Left forelimb (tissue), 1 donor: ENCODE data around the gene SLAMF1.

ENCODE experiments used
- DNase-seq: peaks from one replicate; pipeline ENCODE4 v3.0.0-alpha.2; 2018; ENCODE audit warnings: low spot score

The SLAMF1 gene

GRCh38 chr1:160625321-160625720, 21.5 kb downstream of the SLAMF1 start:
- no peak for DNase-seq

- DNase-seq, result no peak
These were observed 22.4 kb downstream of the SLAMF1 start for GRCh38 chr1:160624464-160624863.

- no peak for DNase-seq
These were observed 23.0 kb downstream of the SLAMF1 start for GRCh38 chr1:160623862-160624261.

GRCh38 chr1:160623227-160623633, 23.6 kb downstream of the SLAMF1 start:
- DNase-seq, result no peak

- no peak for DNase-seq
These were observed 24.2 kb downstream of the SLAMF1 start for GRCh38 chr1:160622501-160623226.

- DNase-seq, result no peak
These were observed 25.0 kb downstream of the SLAMF1 start for GRCh38 chr1:160621633-160622413.

GRCh38 chr1:160620942-160621632, 25.8 kb downstream of the SLAMF1 start:
- DNase-seq, result no peak

- DNase-seq, result no peak
These were observed 27.0 kb downstream of the SLAMF1 start for GRCh38 chr1:160619742-160620277.

- no peak for DNase-seq
These were observed 28.0 kb downstream of the SLAMF1 start for GRCh38 chr1:160618763-160619274.

GRCh38 chr1:160618327-160618726, 28.5 kb downstream of the SLAMF1 start:
- no peak for DNase-seq

- no peak for DNase-seq
These were observed 31.2 kb downstream of the SLAMF1 start for GRCh38 chr1:160615660-160616059.

GRCh38 chr1:160614410-160614809, 32.4 kb downstream of the SLAMF1 start:
- no peak for DNase-seq

- no peak for DNase-seq
These were observed 34.1 kb downstream of the SLAMF1 start for GRCh38 chr1:160612613-160613218.

- DNase-seq, result no peak
These were observed 36.1 kb downstream of the SLAMF1 start for GRCh38 chr1:160610569-160611242.

- no peak for DNase-seq
These were observed 37.9 kb downstream of the SLAMF1 start for GRCh38 chr1:160608941-160609340.

GRCh38 chr1:160608514-160608913, 38.3 kb downstream of the SLAMF1 start:
- no peak for DNase-seq

GRCh38 chr1:160608057-160608456, 38.8 kb downstream of the SLAMF1 start:
- no peak for DNase-seq

GRCh38 chr1:160607672-160608032, 39.2 kb downstream of the SLAMF1 start:
- DNase-seq, result no peak

GRCh38 chr1:160607011-160607671, 39.7 kb downstream of the SLAMF1 start:
- DNase-seq, result no peak

GRCh38 chr1:160606611-160607010, 40.2 kb downstream of the SLAMF1 start:
- DNase-seq, result no peak
